IPS DF 19.7 (cell line): Measurements from ENCODE around the gene TOMM40.
"Not testable (repeated sequence)": the region's sequence is repeated elsewhere in the genome, so short reads cannot be mapped to it uniquely, and the experiment has no call there.

Experiments used
- DNase-seq: peaks from one replicate; pipeline ENCODE4 v3.0.0-alpha.2; 2013; ENCODE audit warnings: low read depth, low spot score

Gene TOMM40

GRCh38 chr19:44897835-44898234 is 6.8 kb downstream of the TOMM40 start:
- no peak for DNase-seq

GRCh38 chr19:44900328-44901244 is 9.5 kb downstream of the TOMM40 start:
- no peak for DNase-seq

GRCh38 chr19:44903216-44903601 is 12.2 kb downstream of the TOMM40 start:
- no peak for DNase-seq

- DNase-seq = no peak
Observed at GRCh38 chr19:44903602-44904425, 12.8 kb downstream of the TOMM40 start.

- DNase-seq = no peak
Observed at GRCh38 chr19:44904426-44904994, 13.5 kb downstream of the TOMM40 start.

- no peak for DNase-seq
Observed at GRCh38 chr19:44905437-44906160, 14.5 kb downstream of the TOMM40 start, which contains the start of gene APOE. Gene APOE, plus strand, starts transcription at chr19:44905796. Its CDS starts 829 bp downstream, at chr19:44906625.

GRCh38 chr19:44907613-44908012 is 16.6 kb downstream of the TOMM40 start:
- DNase-seq = no peak

- DNase-seq = no peak
Observed at GRCh38 chr19:44908074-44908835, 17.2 kb downstream of the TOMM40 start.

GRCh38 chr19:44908836-44909261 is 17.8 kb downstream of the TOMM40 start:
- DNase-seq = no peak

- no peak for DNase-seq
Observed at GRCh38 chr19:44909775-44910174, 18.7 kb downstream of the TOMM40 start.

- not testable (repeated sequence) for DNase-seq
Observed at GRCh38 chr19:44911896-44912295, 20.8 kb downstream of the TOMM40 start.

GRCh38 chr19:44912854-44913253 is 21.8 kb downstream of the TOMM40 start:
- no peak for DNase-seq

GRCh38 chr19:44913512-44914432 is 22.7 kb downstream of the TOMM40 start:
- DNase-seq = not testable (repeated sequence)

GRCh38 chr19:44914433-44915206 is 23.6 kb downstream of the TOMM40 start, which contains the start of gene APOC1:
Gene APOC1, plus strand, starts transcription at chr19:44914608. Its CDS starts 284 bp downstream, at chr19:44914892.
- DNase-seq = not testable (repeated sequence)

GRCh38 chr19:44924243-44924725 is 33.2 kb downstream of the TOMM40 start:
- DNase-seq = no peak

- DNase-seq = no peak
Observed at GRCh38 chr19:44925114-44925891, 34.2 kb downstream of the TOMM40 start.

GRCh38 chr19:44926245-44927077 is 35.4 kb downstream of the TOMM40 start:
- not testable (repeated sequence) for DNase-seq
